ENCODE data around the gene PPP2R5D.

The PPP2R5D gene

DNA sequence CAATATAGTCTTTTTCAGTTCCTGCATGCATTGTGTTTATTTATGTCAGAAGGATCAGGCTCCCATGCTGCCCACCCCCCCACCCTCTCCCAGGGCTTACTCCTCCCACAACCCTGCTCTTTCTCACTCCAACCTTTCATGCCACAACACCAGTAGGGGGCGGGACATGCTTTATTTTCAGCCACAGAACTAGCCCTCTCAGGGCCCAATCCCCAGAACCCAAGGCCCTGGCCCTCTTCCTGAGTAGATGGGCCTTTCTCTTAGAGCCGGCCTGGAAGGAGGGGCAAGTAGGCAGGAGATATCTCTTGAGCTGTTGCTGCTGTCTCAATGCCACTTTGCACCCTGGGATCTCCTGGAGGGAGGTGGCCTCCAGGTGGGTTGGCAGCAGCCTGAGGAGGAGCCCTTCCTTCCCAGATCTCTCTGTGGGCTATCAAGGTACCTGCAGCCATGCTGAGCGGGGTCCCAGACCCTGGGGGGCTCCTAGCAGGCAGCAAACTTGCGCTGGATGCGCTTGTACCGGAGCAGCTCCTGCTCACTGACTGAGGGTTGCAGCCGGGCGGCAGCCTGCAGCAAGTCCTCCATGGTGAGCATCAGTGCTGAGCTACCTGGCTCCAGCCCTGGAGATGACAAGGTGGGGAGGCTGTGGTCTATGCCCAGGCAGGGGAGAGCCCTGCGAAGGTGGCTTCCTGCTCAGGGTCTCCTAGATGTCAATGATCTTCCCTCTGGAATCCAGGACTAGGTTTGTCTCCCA, 20.3 kb upstream of the PPP2R5D start:
- DNase-seq: peak; percentile 50 to 66 (median 54)

DNA sequence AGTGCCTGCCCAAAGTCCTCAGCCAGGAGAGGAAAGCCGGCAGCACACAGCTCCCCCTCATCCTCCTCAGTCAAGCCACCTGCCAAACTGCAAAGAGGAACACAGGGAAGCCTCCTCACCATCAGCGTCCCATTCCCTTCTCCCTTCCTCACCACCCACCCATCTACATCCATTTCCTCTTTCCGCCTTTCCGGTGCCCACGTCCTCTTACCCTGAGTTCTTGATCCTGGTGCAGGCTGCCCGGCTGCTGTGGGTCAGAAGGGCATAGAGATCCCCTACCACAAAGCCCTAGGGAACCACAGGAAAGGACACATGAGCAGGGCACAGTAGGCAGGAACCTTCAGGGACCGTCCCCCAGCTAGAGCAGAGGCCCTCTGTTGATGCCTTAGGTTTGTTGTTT, 17.8 kb upstream of the PPP2R5D start:
- DNase-seq: peak; percentile 24 to 47 (median 32)

DNA sequence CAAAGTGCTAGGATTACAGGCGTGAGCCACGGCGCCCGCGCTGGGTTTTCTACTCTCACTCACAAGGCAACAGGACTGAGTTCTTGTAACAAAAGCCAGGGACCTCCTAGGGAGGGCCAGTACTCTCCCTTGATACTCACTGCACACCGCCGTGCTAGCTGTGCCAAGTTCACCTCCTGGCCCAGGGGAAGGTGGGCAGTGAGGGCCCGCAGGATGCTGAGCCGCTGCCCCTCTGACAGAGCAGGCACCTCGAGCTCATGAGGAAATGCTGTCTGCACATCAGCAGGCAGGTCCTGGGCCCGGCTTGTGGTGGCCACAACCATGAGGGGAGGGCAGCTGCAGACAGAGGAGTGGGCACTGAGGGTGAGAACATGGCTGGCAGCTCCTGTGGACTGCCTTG, 17.1 kb upstream of the PPP2R5D start:
- DNase-seq: no peak

DNA sequence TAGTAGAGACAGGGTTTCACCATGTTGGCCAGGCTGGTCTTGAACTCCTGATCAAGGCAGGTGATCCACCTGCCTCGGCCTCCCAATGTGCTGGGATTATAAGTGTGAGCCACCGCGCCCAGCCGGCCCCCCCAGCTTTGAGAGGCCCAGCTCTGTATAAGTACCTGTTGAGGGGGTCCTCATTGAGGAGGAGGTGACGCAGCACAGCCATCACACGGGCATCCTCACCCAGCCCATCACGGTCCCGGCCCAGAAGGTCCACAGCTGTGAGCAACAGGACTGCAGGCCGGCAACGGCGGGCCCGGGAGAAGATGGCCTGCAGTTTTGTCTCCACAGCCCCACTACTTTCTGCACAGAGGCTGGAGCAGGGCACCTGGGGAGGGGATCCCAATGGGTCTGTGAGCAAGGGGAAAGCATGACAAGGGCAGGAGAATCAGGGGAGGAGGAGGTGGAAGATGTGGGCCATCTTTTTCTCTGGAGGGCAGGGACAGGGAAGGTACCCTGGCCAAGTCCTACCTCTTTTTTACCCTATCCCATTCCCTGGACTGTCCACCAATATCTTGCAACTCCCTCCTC, 16.2 kb upstream of the PPP2R5D start:
- no peak for DNase-seq

DNA sequence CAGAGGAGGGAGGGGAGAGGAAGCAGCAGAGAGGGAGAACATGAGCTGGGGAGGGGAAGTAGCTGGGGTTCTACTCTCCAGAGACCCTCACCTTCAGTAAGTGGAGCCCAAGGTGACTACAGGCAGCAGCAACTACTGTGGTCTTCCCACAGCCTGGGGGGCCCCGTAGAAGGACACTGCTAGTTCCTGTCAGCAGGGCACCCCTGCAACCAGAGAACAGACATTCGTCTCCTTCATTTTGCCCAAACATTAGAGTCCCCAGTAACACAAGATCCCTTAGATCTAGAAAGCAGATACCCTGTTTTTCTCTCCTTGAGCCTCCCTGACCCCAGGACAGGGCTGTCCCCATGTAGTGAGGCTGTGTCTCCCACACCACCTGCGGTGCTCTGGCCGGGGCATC, 15.6 kb upstream of the PPP2R5D start:
- no peak for DNase-seq

DNA sequence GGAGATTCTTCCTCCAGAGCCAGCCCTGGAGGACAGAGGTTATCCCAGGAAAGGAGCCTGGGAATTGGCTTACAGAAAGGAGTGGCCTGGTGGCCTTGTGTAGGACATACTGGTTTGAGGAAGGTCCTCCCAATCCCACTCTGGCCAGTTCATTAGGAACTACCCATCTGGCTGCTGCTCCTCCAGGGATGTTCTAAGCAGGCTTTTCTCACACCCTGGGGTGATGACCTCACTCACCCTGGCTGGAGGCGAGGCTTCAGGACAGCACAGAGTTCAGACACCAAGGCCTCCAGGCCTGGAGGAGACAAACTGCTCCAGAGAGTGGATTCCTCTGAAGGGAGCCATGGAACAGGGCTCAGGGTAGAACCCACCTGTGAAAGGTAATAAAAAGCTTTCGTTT, 14.9 kb upstream of the PPP2R5D start:
- peak in 1 of 3 donors; percentile 22 for DNase-seq

DNA sequence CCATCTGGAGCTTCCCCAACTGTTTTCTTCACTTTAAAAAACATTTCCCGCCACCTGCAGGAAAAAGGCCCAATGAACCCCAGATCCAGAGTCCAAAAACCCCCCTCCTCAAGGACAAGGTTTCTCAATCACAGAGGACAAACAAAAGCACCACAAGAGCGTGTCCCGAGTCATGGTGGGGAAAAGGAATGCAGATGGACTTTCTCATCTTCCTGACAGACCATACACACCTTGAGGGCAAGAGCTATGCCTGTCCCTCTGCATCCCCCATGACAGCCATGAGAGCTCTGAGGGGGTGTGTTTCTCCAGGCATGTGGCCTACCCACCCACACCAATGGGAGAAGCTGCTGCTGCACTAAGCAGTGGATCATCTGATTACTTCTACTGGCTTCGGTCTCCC, 14.4 kb upstream of the PPP2R5D start:
- DNase-seq: no peak

DNA sequence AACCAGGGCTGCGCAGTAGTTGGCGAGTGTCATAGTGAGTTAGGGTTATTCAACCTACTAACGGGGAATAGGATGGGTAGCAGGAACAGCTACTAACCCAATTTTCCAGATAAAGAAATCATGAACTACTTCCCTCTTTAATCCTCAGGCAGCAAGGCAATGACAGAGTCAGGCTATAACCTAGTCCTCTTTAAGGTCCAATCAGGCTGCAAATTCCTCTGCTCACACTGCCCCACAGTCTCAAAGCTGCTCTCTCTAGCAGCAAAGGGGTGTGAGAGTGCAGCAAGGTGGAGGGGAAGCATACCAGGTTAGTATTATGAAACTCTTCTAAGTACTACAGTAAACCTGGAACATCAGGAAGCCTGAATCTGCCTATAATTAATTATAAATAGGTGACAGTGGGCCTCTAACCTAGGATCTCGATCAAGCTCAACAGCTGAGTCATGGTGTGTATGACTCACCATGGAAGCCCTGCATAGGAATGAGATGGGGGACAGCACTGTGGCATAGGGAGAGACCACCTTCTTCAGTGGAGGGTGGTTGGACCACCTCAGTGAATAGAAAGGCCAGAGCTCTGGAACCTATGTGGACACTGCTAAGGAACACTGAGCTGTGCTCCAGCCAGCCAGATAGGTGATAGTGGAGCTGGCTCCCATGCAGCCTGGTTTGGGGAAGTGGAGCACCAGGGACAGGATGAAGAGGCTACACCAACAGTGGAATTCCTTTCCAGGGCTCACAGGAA, 13.3 kb upstream of the PPP2R5D start:
- peak; percentile 31 to 42 (median 34) for DNase-seq

DNA sequence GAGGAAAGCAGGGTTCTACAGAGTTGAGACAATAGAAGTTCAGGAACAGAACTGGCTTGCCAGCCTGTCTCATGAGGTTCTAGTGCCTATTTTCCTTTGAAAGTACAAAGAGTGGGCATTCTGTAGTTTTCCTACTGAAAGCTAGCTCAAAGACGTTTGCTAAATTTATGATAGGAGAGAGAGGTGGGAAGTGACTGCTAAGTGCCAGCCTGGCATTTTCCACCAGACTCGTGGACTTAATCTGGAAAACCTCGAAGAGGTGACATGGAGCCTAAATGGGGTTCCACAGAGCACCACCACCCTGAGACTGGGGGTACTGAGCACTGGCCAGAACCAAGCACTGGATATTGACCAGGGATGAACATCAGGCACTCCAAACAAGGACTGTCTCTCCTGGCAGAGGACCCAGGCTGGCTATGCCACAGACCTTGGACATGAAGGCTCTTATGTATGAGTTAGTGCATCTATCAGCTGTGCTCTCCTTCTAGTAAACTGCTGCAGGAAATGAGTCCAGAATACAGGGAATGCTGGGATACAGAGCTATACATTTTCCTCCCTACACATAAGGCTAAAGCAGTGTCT, 12.5 kb upstream of the PPP2R5D start:
- no peak for DNase-seq

DNA sequence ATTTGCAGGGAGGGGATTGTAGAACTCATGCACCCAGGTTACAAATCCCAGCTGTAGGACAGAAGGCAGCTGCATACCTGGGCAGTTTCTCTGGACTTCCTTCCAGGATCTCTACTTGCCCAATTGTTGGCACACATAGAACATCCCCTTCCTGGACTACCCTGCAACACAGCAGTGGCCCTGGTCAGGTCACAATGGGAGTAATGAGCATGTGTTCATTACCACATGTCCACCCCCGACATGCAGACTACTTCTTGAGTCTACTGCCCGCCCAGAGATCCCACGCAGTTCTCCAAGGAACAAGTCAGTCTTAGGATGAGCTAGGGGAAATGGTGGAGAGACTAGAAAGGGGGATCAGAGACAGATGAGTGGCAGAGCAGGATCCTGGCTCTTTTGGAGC, 10.4 kb upstream of the PPP2R5D start:
- peak; percentile 53 to 69 (median 55) for DNase-seq

DNA sequence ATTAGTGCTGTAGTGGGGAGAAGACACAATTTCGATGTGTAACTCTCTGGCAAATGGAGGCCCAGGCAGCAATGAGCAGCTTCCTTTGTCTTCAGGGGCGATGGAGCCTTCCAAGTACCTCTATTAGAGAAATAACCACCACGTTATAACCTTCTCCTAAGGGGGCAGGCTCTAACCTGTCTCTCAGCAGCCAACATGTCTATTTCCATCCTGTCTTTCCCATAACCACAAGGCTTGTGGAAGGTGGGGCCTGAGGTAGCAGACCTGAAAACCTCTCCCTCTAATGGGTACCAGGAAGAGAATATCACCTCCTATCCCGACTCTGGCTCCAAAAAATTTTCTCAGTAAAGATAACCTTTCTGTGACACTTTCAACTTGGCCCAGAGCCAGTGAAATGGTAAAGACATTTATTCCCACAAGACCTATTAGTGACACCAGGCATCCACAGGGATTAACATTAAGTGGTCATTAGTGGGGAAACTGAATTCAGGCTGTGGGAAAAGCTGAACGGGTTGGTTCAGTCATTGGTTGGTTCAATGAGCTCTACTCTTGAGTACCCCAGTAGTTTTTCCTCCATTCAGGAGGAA, 9.4 kb upstream of the PPP2R5D start:
- no peak for DNase-seq

DNA sequence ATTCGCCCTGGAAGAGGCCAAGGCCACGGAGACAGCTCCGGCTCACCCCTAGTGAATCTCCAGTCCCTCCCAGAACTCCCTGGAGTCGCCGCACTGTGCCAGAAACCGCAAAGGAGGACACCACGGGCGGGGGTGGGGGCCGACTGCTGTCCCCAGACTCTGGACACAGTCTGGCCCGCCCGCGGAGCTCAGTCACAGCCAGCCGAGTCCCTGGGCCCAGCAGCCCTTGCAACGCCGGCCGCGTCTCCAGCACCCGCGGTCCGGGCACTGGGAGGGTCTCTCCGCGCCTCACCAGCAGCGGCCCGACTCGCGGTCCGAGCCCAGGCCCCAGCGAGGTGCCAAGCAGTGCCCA, 5.9 kb upstream of the PPP2R5D start:
- DNase-seq: peak; percentile 35 to 58 (median 42)

DNA sequence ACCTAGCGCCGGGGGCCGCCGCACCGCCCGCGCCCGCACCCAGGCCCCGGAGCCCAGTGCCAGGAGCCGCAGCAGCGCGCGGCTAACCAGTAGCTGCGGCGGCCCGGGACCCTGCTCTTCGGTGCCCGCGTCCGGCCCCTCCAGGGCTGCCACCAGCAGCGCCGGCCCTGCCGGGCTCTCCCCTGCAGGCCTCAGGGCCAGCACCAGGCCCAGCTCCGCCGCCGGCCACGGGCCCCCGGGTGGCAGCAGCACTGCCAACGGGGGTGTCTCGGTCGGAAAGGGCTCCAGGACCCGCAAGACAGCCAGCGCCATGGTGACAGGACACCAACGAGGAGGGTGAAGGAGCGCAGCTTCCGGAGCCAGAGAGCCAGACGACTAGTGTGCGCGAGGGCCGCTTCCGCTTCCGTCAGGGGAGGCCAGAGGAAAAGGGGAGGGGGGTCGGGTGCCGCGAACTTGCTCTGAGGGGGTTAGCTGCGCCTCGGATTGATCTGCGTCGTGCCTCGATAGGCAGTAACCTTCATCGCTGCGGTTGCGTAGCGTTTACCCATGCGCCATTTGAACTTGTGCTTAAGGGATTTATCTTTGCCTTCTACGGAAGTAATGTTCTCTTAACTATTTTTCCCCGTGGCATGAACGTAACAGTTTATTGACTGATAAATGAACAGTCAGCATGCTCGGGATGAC, 5.4 kb upstream of the PPP2R5D start, which contains the start of gene PEX6:
Gene PEX6, minus strand, starts transcription at position 343 of the 684 bp plus-strand sequence. Its CDS starts 31 bp downstream, at position 312.
- DNase-seq: peak; percentile 80 to 95 (median 90)

DNA sequence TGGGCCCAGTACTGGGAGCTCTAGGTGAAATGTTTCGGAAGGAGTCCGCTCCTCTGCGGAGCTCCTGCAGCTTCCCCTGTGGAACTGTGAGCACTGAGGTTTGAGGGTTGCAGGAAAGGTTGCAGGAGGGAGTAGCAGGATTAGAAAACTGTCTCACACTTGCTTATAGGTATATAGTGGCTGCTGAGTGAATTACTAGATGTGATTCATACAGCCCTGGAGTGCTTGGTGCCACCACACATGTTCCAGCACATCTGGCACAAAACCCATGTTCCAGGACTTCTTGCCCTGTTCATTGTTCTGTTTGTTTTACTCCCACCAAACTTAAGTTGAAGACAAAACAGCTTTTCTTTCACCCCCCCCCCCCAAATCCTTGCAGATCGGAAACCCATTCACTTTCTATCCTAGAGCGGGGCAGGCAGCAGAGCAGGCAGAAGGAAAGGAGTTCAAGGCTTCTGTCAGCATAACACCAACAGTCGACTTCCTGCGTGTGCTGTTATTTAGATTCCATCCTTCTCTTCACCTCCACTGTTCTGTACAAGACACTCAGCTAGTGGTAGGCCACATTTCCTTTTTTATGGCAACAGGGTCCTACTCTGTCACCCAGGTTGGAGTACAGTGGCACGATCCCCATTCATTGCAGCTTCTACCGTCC, 4.7 kb upstream of the PPP2R5D start:
- no peak for DNase-seq

DNA sequence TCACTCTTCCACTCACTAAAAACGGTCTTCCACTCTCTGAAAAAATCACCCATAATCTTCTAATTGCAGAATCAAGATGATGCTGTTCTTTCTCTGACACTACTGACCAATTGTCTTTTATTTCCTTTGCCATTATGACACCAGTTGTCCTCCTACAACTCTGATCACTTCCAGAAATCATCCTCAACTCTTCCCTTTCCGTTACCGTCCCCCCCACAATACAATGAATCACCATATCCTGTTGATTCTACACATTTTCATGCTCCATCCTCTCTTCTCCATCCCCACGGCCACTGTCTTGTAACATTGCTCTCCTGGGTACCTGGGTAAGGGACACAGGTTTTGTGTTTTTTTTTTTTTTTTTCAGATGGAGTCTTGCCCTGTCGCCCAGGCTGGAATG, 2.5 kb upstream of the PPP2R5D start:
- peak in 1 of 3 donors; percentile 54 for DNase-seq

DNA sequence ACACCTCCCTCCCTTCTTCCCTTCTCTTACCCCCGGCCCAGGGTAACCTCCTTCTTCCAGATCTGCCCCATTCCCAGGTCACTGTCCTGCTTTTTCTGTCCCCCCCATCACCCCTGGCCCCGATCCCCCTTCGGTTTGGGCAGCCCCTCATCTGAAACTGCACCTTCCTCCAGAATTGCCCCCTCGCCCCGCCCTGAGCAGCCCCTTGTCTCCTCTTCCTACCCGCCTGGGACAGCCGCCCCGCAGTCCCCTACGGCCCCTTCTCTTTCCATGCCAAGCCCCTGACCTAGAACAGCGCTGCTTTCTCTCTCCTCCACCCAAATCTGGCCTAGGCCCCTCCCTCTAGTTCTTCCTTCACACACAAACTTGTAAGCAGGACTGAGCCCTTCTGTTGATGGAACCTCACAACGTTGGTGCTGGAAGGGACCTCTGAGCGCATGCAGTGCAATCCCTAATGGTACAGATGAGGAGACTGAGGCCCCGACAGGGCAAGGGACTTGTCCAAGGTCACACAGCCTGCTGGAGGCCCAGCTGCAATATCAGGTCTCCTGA, 630 bp downstream of the PPP2R5D start:
- DNase-seq: no peak

DNA sequence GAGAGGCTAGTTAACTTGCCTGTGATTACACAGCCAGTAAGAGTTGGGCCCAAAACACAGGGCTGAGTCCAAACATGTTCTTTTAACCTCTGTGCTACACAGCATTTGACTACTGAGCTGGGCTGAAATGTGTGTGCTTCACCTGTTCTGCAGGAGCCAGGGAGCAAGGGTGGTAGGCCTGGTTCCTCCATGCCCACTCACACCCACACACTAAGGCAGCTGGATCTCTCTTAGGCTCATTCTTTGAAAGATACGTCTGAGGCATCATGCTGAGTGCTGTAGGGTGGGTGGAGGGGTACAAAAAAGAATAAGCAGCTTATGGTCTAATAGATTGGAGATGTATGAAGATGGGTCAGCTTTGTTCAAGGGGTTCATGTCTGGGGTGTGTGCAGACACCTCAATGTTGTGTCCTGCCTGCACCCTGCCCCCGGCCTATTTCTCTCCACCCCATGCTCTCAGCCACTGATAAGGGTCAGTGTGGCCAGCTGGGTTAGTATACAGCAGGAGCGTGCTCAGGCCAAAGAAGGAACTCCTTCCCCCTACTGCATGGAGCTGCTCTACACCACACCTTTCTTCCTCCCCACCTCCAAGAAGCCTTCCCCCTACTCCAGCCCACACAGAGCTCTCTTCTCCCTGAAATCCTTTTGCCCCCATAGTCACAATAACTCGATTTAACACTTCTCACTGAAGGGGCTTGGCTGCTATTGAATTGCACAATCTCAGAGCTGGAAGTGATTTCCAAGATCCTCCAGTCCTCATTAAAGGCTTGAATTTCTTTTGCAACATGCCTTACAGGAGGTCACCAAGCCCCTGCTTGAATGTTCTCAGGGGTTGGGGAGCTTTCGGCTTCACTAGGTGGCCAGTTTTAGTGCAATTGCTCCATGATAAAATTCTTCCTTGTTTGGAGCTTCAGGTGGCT, 3.4 kb downstream of the PPP2R5D start:
- DNase-seq: no peak

DNA sequence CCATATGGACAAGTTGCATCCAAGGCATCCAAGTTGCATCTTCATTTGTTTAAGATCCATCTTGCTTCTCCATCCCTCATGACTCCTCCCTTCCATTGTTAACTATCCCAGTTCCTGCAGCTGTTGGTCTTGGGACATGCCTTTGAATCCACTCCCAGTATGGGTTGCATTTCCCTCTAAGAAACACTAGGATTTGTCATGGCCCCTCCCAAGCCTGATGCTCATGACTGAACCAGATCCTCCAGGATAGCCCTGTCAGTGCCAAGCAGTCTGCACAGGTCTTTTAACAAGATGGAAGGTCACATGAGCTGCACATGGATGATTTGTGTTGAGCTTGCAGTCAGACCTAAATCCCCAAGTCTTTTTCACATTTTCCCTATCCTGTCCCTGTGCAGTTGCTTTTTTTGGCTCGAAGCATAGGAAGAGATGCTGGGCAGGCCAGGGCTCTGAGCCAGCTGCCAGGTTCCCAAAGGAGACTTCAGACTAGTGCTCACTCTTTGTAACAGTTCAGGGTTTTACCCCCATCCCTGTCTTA, 4.2 kb downstream of the PPP2R5D start:
- no peak for DNase-seq

DNA sequence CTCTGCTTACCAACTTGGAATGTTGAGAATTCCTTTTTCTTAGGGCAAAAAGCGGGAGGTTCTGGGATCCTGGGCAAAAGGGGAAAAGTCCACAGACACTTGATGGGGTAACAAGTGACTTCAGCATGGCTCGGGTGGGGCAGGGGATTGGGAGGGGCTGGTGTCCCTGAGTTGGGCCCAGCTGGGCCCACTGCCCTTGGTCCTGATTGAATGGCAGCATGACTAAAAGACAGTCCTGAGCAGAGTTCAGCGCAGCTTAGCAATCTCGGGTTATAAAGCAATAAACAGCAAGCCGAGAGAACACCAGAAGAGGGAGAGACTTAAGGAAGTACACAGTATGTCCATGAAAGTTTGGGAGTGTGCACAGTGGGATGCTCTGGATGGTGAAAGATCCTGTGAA, 5.6 kb downstream of the PPP2R5D start:
- no peak for DNase-seq

DNA sequence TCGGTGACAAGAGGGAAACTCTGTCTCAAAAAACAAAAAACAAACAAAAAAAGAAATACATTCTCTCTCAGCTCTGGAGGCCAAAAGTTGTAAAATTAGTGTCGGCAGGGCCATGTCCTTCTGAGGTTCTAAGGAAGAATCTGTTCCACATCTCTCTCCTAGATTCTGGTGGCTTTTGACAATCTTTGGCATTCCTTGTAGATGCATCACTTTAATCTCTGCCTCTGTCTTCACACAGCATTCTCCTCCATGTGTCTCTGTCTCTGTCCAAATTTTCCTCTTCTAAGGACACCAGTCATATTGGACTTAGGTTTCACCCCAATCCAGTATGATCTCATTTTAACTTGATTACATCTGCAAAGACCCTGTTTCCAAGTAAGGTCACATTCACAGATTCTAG, 9.1 kb downstream of the PPP2R5D start:
- no peak for DNase-seq
